Measurements from ENCODE around the gene MED15.

- TF ChIP-seq CUX1 (IDR thresholded peaks at IDR 0.05; ENCODE audit: insufficient replicate concordance, low read depth, low read length) = no peak
- TF ChIP-seq ZBTB40 (IDR thresholded peaks at IDR 0.05; ENCODE audit: borderline replicate concordance) = no peak
- no peak for TF ChIP-seq POLR2A (IDR thresholded peaks at IDR 0.05; ENCODE audit: low read depth, low read length)
- TF ChIP-seq USF2 (IDR thresholded peaks at IDR 0.05; ENCODE audit: borderline replicate concordance, low read depth, low read length) = no peak
- TF ChIP-seq SP1 (IDR thresholded peaks at IDR 0.05; ENCODE audit: low read depth, low read length) = no peak
- TF ChIP-seq CTCF (IDR thresholded peaks at IDR 0.05 in 2 of 3, conservative IDR thresholded peaks at IDR 0.05 in 1 of 3; ENCODE audit: control insufficient read depth in 2 of 3, extremely low read depth in 1 of 3, insufficient read depth in 1 of 3, low read depth in 3 of 3, low read length in 3 of 3) = no peak
- no peak for TF ChIP-seq EGR1 (IDR thresholded peaks at IDR 0.05; ENCODE audit: borderline replicate concordance in 1 of 2, low read depth in 2 of 2, low read length in 2 of 2)
- no peak for TF ChIP-seq MYC (IDR thresholded peaks at IDR 0.05; ENCODE audit: insufficient read depth, insufficient read length, insufficient replicate concordance, low read length, severe bottlenecking)
- TF ChIP-seq HCFC1 (IDR thresholded peaks at IDR 0.05; ENCODE audit: low read length) = no peak
- TF ChIP-seq NFYB (IDR thresholded peaks at IDR 0.05; ENCODE audit: insufficient read depth, low read depth, low read length) = no peak
- TF ChIP-seq ATF3 (IDR thresholded peaks at IDR 0.05; ENCODE audit: borderline replicate concordance, extremely low read depth, low read depth, low read length) = no peak
- TF ChIP-seq ATF7 (IDR thresholded peaks at IDR 0.05; ENCODE audit: low read depth) = no peak
- no peak for TF ChIP-seq RAD21 (IDR thresholded peaks at IDR 0.05; ENCODE audit: insufficient read depth, low read depth, low read length)
These were observed 54.5 kb downstream of the MED15 start for GRCh38 chr22:20561882-20562281.

Data from GM12878 (cell line).